Panc1 (cell line): ENCODE measurements around the gene PRKAG2.

Experiments used
- POLR2AphosphoS5 ChIP-seq: IDR thresholded peaks from 2 replicates; pipeline ENCODE4 v1.6.1; 2012; ENCODE audit warnings: mild to moderate bottlenecking, low read depth, low read length, moderate library complexity
- SIN3A ChIP-seq: IDR thresholded peaks from 2 replicates; pipeline ENCODE4 v1.6.1; 2012; ENCODE audit warnings: low read depth, mild to moderate bottlenecking, low read length, moderate library complexity, borderline replicate concordance; ENCODE audit not compliant: insufficient read depth
- TF ChIP-seq, protein P1 (sequence below): fragments of 450-650 bp; IDR thresholded peaks from 2 replicates; pipeline ENCODE4 v1.5.1; 2017; ENCODE audit warnings: mild to moderate bottlenecking

GRCh38 chr7:151868396-151869108 is 8.4 kb downstream of the PRKAG2 start:
- TF ChIP-seq, protein P1, sequence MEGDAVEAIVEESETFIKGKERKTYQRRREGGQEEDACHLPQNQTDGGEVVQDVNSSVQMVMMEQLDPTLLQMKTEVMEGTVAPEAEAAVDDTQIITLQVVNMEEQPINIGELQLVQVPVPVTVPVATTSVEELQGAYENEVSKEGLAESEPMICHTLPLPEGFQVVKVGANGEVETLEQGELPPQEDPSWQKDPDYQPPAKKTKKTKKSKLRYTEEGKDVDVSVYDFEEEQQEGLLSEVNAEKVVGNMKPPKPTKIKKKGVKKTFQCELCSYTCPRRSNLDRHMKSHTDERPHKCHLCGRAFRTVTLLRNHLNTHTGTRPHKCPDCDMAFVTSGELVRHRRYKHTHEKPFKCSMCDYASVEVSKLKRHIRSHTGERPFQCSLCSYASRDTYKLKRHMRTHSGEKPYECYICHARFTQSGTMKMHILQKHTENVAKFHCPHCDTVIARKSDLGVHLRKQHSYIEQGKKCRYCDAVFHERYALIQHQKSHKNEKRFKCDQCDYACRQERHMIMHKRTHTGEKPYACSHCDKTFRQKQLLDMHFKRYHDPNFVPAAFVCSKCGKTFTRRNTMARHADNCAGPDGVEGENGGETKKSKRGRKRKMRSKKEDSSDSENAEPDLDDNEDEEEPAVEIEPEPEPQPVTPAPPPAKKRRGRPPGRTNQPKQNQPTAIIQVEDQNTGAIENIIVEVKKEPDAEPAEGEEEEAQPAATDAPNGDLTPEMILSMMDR: no peak
- TF ChIP-seq SIN3A (no peak), POLR2AphosphoS5 (no peak)
